Right lobe of liver (tissue), 4 donors: ENCODE data around the gene ADIPOR1.

ENCODE experiments used
- CTCF ChIP-seq, 4 donors: fragments of 200-600 bp in 3 of 4; fragments of 450-650 bp in 1 of 4; IDR thresholded peaks; one replicate each; pipeline versions ENCODE4 v1.5.1 to v1.8.0; 2016 to 2022; ENCODE audit warnings: antibody characterized with exemption in 4 of 4, mild to moderate bottlenecking in 2 of 4
- POLR2A ChIP-seq: fragments of 450-650 bp; IDR thresholded peaks from one replicate; pipeline ENCODE4 v1.6.1; 2017; ENCODE audit warnings: antibody characterized with exemption, mild to moderate bottlenecking
- donor health status: DM: no; HTN: no; CAD: no.
- donor health status: DM: no; HTN: no; CAD: no.
- donor health status: DM: no; HTN: yes; CAD: no.

GRCh38 chr1:202961220-202961880, 3.2 kb upstream of the ADIPOR1 start:
- TF ChIP-seq CTCF (IDR thresholded peaks at IDR 0.05) (no peak), POLR2A (no peak)
